IgD-negative memory B cell (primary cell): ENCODE results near the gene PSMA8. TPM values are rescaled to one million over a fixed set of nuclear protein-coding genes. Genes with fewer than 3 reads are reported as not detected.
"Not testable (repeated sequence)": the region's sequence is repeated elsewhere in the genome, so short reads cannot be mapped to it uniquely, and the experiment has no call there.

Experiments
- H3K27ac Mint-ChIP-seq, 3 donors: one replicate each; pipeline ENCODE4 v1.8.0; 2020 to 2022; ENCODE audit warnings: mild to moderate bottlenecking in 3 of 3, mixed read lengths in 3 of 3, moderate library complexity in 1 of 3
- H3K27me3 Mint-ChIP-seq: one replicate; pipeline ENCODE4 v1.8.0; 2021; ENCODE audit warnings: mixed read lengths
- H3K36me3 Mint-ChIP-seq: one replicate; pipeline ENCODE4 v1.8.0; 2020; ENCODE audit warnings: mild to moderate bottlenecking, mixed read lengths
- H3K4me1 Mint-ChIP-seq, 3 donors: one replicate each; pipeline ENCODE4 v1.8.0; 2020 to 2022; ENCODE audit warnings: mixed read lengths in 3 of 3, mild to moderate bottlenecking in 1 of 3
- H3K4me3 Mint-ChIP-seq, 4 donors: one replicate each; pipeline ENCODE4 v1.8.0; 2020 to 2022; ENCODE audit warnings: mild to moderate bottlenecking in 4 of 4, mixed read lengths in 4 of 4, moderate library complexity in 3 of 4
- H3K9me3 Mint-ChIP-seq, 3 donors: one replicate each; pipeline ENCODE4 v1.8.0; 2020 to 2021; ENCODE audit warnings: mixed read lengths in 3 of 3, mild to moderate bottlenecking in 1 of 3
- polyA plus RNA-seq: library from polyadenylated mRNA; unstranded; fragments of 300-500 nt; fragmentation: Illumina TruSeq; gene quantifications from one replicate; pipeline ENCODE4 v1.2.3, GENCODE V29; 2021

The PSMA8 gene
- polyA plus RNA-seq, 1 donor from 2014 or later = 4.1 TPM

DNA sequence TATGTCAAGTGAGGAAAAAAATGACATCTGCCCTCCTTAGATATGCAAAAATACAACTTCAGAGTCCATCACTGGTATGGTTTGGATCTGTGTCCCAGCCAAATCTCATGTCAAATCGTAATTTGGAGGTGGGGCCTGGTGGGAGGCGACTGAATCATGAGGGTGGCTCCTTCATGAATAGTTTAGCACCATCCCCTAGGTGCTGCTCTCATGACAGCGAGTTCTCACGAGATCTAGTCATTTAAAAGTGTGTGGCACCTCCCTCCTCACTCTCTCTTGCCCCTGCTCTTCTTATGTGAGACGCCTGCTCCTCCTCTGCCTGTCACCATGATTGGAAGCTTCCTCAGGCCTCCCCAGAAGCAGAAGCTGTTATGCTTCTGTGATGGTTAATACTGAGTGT lies 5.9 kb upstream of the PSMA8 start:
- Mint-ChIP-seq H3K4me3 (no peak overlapping the region), H3K4me1 (peaks cover 0 to 3% (median 0%) of the 10 kb centered on the region in 3 donors), H3K27ac (no peak overlapping the region)

DNA sequence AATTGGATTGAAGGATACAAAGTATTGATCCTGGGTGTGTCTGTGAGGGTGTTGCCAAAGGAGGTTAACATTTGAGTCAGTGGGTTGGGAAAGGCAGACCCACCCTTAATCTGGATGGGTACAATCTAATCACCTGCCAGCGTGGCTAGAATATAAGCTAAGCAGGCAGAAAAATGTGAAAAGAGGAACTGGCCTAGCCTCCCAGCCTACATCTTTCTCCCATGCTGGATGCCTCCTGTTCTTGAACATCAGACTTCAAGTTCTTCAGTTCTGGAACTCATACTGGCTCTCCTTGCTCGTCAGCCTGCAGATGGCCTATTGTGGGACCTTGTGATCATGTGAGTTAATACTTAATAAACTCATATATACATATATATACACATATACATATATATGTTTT lies 5.5 kb upstream of the PSMA8 start:
- not testable (repeated sequence) for H3K36me3 Mint-ChIP-seq, H3K4me1 Mint-ChIP-seq, H3K27ac Mint-ChIP-seq, H3K27me3 Mint-ChIP-seq, H3K4me3 Mint-ChIP-seq, H3K9me3 Mint-ChIP-seq

More for the DNA sequence above, 5.9 kb upstream of the PSMA8 start:
- H3K36me3 Mint-ChIP-seq = no peaks in the 10 kb centered on the region
- H3K27me3 Mint-ChIP-seq = peaks cover 2% of the 10 kb centered on the region
- peaks cover 2 to 4% (median 3%) of the 10 kb centered on the region in 3 donors for H3K9me3 Mint-ChIP-seq

DNA sequence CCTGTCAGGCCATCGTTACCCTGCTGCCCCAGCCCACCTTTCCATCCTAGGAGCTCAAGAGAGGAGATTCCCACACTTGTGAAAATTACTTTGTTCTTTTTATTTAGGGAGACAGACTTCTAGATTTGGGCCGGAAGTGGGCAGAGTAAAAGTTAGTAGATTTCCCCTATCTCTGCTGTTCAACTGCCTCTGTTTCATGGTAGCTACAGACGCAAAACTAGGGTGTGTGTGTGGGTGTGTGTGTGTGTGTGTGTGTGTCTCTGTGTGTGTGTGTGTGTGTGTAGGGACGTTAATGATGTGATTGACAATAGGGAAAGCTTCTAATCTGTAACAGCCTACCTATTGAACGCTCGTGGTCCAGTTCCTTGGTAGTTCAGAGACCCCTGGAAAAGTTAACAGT lies 438 bp downstream of the PSMA8 start:
- Mint-ChIP-seq H3K4me3 (peak overlapping the region; percentile 81 to 93 (median 87)), H3K4me1 (peaks cover 8 to 11% (median 8%) of the 10 kb centered on the region in 3 donors), H3K36me3 (no peaks in the 10 kb centered on the region), H3K27me3 (no peaks in the 10 kb centered on the region), H3K9me3 (no peaks in the 10 kb centered on the region), H3K27ac (peak overlapping the region in 2 of 3 donors; percentile 22 to 77)

DNA sequence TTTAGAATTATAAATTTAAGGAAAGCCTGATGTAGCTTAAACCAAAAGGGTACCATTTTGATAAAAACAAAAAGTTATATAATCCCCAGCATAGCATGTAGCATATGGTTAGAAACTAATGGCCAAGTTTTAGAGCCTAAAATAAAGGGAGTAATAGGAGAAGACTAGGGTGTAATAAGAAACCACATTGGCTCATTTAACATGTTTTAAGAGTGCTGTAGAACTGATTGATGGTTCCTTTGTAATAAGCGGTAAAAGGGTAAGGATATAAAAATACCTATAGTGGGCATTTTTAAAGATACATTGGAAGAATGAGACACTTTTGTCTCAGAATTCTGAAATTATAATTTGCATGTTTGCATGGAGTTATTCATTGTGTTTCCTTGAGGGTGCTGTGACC lies 1.9 kb downstream of the PSMA8 start:
- H3K4me3 Mint-ChIP-seq = no peak overlapping the region
- H3K4me1 Mint-ChIP-seq = peaks cover 8 to 11% (median 8%) of the 10 kb centered on the region in 3 donors
- no peak overlapping the region for H3K27ac Mint-ChIP-seq
- H3K36me3 Mint-ChIP-seq = no peaks in the 10 kb centered on the region
- no peaks in the 10 kb centered on the region for H3K27me3 Mint-ChIP-seq
- H3K9me3 Mint-ChIP-seq = no peaks in the 10 kb centered on the region

DNA sequence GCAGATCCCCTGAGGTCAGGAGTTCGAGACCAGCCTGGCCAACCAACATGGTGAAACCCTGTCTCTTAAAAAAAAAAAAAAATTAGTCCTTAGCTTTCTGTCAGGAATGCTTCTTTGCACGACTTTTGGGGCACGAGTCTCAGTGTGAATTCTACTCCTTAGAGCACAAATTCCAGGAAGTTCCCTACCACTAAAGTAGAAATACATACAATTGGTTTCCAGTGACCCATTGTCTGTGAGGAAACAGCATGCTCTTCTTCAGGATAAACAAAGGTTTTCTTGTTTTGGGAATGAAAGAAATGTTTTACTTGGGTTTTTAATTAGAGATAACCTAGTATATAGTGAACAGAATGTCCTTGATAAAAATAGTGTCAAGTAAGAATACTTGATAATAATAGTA lies 23.7 kb downstream of the PSMA8 start:
- Mint-ChIP-seq H3K36me3 (no peaks in the 10 kb centered on the region), H3K4me3 (no peak overlapping the region), H3K27me3 (no peaks in the 10 kb centered on the region), H3K27ac (no peak overlapping the region), H3K9me3 (no peaks in the 10 kb centered on the region), H3K4me1 (peaks cover 0 to 6% (median 5%) of the 10 kb centered on the region in 3 donors)

DNA sequence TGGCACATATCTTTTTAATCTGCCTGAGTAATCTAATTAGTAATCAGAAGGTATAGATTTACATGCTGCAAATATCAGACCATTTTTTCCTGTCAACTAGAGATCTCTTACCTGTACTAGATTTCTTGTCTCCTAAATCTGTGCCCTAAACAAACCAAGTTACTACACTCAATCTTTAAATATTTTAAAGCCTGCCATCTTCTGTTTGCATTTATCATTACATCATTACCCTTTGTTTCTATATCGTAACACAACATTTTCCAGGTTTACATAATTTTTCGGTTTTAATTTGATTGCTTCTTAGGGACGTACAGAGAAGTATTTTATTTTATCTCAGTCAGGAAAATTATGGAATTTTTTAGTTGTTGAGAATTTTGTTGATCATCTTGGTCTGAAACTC lies 25.7 kb downstream of the PSMA8 start:
- Mint-ChIP-seq H3K9me3 (no peaks in the 10 kb centered on the region), H3K4me3 (no peak overlapping the region), H3K27me3 (no peaks in the 10 kb centered on the region), H3K27ac (no peak overlapping the region), H3K36me3 (no peaks in the 10 kb centered on the region), H3K4me1 (peaks cover 0 to 6% (median 5%) of the 10 kb centered on the region in 3 donors)

DNA sequence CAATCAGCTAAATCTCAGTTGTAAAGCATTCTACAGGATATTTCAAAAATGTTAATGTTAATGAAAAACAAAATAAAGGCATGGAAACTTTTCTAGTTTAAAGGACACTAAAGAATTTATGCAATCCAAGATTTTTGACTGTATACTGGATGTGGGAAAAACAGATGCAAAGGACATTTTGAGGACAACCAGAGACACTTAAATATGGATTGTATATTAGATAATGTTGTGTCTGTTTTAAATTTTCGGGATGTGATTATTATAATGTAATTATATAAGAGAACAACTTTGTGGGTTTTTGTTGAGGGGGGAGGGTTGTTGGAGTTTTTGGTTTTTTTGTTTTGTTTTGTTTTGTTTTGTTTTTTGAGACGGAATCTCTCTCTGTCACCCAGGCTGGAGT lies 30.9 kb downstream of the PSMA8 start:
- no peaks in the 10 kb centered on the region for H3K36me3 Mint-ChIP-seq
- H3K27me3 Mint-ChIP-seq = no peaks in the 10 kb centered on the region
- peaks cover 0 to 6% (median 5%) of the 10 kb centered on the region in 3 donors for H3K4me1 Mint-ChIP-seq
- H3K4me3 Mint-ChIP-seq = no peak overlapping the region
- no peak overlapping the region for H3K27ac Mint-ChIP-seq
- H3K9me3 Mint-ChIP-seq = no peaks in the 10 kb centered on the region

DNA sequence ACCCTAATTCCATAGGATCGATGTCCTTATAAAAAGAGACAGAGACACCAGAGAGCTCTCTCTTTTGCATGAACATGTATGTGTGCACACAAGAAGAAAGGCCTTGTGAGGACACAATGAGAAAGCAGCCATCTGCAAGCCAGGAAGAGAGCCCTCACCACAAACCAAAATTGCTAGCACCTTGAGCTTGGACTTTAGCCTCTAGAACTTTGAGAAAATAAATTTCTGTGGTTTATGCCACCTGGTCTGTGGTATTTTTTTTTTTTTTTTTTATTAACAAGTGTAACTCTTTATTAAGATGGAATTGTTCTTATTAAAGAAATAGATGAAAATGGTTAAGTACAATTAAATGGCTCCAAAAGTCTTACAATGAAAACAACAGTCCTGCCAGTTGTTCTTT lies 33.9 kb downstream of the PSMA8 start:
- H3K27me3 Mint-ChIP-seq, H3K4me1 Mint-ChIP-seq: not testable (repeated sequence)
- peak overlapping the region in 1 of 4 donors; percentile 54 for H3K4me3 Mint-ChIP-seq

DNA sequence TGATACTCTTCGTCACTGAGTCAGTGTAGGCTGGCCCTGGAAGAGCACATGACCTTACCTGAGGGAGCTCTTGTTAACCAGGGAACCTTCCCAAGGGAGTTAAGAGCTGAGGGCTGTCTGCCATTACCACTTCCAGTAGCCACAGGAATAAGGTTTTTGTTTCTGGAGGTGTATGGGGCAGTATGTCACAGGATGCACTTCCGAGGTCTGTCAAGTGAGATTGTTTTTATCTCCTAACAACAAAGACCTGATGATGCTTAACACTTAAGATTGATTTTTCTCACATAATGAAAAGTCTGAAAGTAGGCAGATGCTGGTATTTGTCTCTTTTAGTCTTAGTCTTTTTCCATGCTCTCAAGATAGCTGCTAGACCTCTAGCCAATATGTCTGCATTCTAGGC lies 41.8 kb downstream of the PSMA8 start:
- no peak overlapping the region for H3K4me3 Mint-ChIP-seq
- H3K27ac Mint-ChIP-seq = no peak overlapping the region
- peaks cover 3% of the 10 kb centered on the region for H3K36me3 Mint-ChIP-seq
- H3K9me3 Mint-ChIP-seq = no peaks in the 10 kb centered on the region
- peaks cover 5 to 12% (median 5%) of the 10 kb centered on the region in 3 donors for H3K4me1 Mint-ChIP-seq
- H3K27me3 Mint-ChIP-seq = no peaks in the 10 kb centered on the region

More for the DNA sequence above, 33.9 kb downstream of the PSMA8 start:
- H3K9me3 Mint-ChIP-seq, H3K27ac Mint-ChIP-seq, H3K36me3 Mint-ChIP-seq: not testable (repeated sequence)

DNA sequence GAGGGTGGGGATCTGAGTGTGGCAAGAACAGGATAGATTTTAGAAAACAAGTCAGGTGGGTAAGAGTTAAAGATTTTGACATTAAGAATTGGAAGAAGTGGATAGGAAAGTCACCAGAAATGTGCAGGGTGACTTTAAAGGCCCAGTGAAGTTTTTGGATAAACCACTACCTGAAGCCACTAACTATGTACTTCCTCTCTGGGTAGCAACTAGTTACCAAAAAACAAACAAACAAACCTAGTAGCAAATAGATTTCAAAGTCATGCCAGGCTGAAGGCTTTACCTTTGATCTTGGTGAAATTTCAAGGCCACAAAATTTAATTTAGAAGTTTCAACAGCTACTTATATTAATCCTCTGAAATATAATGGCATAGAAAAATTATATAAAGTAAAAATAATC lies 42.5 kb downstream of the PSMA8 start:
- Mint-ChIP-seq H3K9me3 (no peaks in the 10 kb centered on the region), H3K4me3 (no peak overlapping the region), H3K36me3 (peaks cover 3% of the 10 kb centered on the region), H3K4me1 (peaks cover 6 to 17% (median 10%) of the 10 kb centered on the region in 3 donors), H3K27ac (no peak overlapping the region), H3K27me3 (no peaks in the 10 kb centered on the region)

DNA sequence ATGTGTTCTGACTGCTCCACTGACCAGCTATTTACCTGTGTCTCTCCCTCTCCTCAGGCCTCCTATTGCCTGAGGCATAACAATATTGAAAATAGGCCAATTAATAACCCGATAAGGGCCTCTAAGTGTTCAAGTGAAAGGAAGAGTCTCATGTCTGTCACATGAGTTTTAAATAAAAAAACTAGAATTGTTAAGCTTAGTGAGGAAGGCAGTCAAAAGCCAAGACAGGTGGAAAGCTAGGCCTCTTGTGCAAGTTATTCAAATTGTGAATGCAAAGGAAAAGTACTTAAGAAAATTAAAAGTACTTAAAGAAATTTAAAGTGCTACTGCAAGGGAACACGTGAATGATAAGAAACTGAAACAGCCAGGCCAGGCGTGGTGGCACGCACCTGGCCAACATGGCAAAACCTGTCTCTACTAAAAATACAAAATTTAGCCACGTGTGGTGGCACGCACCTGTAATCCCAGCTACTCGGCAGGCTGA lies 47.7 kb downstream of the PSMA8 start:
- peaks cover 3% of the 10 kb centered on the region for H3K36me3 Mint-ChIP-seq
- no peaks in the 10 kb centered on the region for H3K27me3 Mint-ChIP-seq
- H3K27ac Mint-ChIP-seq = peak overlapping the region; percentile 12 to 80 (median 78)
- H3K4me3 Mint-ChIP-seq = peak overlapping the region in 3 of 4 donors; percentile 61 to 83 (median 83)
- no peaks in the 10 kb centered on the region for H3K9me3 Mint-ChIP-seq
- peaks cover 10 to 23% (median 18%) of the 10 kb centered on the region in 3 donors for H3K4me1 Mint-ChIP-seq

DNA sequence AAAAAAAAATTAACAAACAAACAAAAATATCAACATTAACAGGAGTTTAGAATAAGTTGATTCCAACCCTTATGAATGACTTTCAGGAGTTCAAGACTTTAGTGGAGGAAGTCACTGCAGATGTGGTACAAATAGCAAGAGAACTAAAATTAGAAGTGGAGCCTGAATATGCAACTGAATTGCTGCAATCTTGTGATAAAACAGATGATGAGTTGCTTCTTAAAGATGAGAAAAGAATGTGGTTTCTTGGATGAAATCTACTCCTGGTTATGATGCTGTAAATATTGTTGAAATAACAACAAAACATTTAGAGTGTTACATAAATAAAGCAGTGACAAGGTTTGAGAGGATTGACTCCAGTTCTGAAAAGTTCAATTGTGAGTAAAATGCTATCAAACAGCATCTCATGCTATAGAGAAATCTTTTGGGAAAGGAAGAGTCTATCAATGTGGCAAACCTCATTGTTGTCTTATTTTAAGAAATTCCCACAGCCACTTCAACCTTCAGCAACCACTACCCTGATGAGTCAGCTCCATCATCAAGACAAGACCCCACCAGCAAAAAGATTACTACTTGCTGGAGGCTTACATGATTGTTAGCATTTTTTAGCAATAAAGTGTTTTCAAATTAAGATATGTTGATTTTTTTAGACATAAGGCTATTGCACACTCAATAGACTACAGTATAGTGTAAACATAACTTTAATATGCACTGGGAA lies 49.9 kb downstream of the PSMA8 start:
- peaks cover 18 to 23% (median 21%) of the 10 kb centered on the region in 3 donors for H3K4me1 Mint-ChIP-seq
- peaks cover 3% of the 10 kb centered on the region for H3K36me3 Mint-ChIP-seq
- no peaks in the 10 kb centered on the region for H3K9me3 Mint-ChIP-seq
- H3K4me3 Mint-ChIP-seq = no peak overlapping the region
- H3K27me3 Mint-ChIP-seq = no peaks in the 10 kb centered on the region
- H3K27ac Mint-ChIP-seq = no peak overlapping the region

DNA sequence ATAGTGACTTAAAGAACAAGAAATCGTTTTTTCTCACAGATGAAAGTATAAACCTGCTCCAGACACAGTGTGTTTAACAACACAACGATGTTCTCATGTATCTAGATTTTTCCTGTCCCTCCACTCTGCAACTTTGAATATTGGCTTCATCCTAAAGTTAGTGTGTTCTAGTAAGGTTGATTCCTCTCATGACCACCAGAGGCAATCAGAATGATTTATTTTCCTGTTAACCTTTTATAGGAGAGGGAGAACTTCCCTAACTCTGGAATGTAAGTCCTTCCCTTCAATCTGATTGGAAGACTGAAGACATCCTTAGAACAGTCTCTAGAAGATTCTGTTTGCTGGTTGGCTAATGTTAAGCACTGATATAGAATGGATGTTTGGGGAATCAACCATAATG lies 51.6 kb downstream of the PSMA8 start:
- Mint-ChIP-seq H3K4me1 (peaks cover 27 to 35% (median 28%) of the 10 kb centered on the region in 3 donors), H3K9me3 (no peaks in the 10 kb centered on the region), H3K36me3 (no peaks in the 10 kb centered on the region), H3K27me3 (no peaks in the 10 kb centered on the region), H3K4me3 (no peak overlapping the region), H3K27ac (no peak overlapping the region)

DNA sequence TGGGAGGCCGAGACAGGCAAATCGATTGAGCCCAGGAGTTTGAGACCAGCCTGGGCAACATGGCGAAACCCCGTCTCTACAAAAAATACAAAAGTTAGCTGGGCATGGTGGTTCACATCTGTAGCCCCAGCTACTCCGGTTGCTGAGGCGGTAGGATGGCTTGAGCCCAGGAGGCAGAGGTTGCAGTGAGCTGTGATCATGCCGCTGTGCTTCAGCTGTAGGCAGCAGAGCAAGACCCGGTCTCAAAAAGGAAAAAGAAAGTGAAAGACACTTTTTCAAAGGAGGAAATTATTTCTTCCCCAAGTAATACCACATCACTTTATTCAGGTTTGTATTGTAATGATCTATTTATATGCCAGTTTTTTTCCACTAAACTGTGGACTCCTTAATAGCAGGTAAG lies 56.8 kb downstream of the PSMA8 start:
- no peaks in the 10 kb centered on the region for H3K9me3 Mint-ChIP-seq

DNA sequence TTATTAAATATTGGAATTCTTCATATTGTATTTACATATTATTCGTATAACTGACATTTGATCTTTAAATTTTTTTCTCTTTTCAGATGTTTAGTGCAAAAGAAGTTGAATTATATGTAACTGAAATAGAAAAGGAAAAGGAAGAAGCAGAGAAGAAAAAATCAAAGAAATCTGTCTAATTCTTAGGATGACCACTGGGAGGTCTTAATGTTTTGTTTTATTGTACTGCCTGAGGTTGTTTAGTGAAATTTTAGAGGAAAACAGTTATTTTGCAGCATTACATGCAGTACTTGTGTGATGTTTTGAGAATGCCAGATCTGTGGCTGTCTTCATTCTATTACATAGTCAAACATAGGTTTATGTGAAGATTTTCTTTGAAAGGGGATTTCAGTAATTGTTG lies 58.6 kb downstream of the PSMA8 start:
- H3K4me1 Mint-ChIP-seq = peaks cover 27 to 38% (median 29%) of the 10 kb centered on the region in 3 donors
- no peaks in the 10 kb centered on the region for H3K36me3 Mint-ChIP-seq
- H3K27me3 Mint-ChIP-seq = no peaks in the 10 kb centered on the region
- peak overlapping the region in 1 of 4 donors; percentile 24 for H3K4me3 Mint-ChIP-seq
- peak overlapping the region in 1 of 3 donors; percentile 87 for H3K27ac Mint-ChIP-seq
- H3K9me3 Mint-ChIP-seq = no peaks in the 10 kb centered on the region

More for the DNA sequence above, 56.8 kb downstream of the PSMA8 start:
- H3K4me3 Mint-ChIP-seq = peak overlapping the region; percentile 35 to 89 (median 45)
- peak overlapping the region; percentile 84 to 91 (median 87) for H3K27ac Mint-ChIP-seq
- H3K36me3 Mint-ChIP-seq = no peaks in the 10 kb centered on the region
- no peaks in the 10 kb centered on the region for H3K27me3 Mint-ChIP-seq
- peaks cover 27 to 38% (median 29%) of the 10 kb centered on the region in 3 donors for H3K4me1 Mint-ChIP-seq

DNA sequence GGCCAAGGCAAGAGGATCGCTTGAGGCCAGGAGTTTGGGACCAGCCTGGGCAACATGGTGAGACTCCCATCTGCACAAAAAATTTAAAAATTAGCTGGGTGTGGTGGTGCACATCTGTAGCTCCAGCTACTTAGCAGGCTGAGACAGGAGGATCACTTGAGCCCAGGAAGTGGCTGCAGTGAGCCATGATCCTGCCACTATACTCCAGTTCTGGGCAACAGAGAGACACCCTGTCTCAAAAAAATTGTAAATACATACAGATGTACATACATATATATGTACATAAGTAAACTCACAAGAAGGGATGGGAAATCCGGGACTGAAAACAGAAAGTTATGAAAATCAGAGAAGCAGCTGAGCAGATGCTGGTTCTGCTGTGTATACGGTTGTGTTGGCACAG lies 62.9 kb downstream of the PSMA8 start:
- Mint-ChIP-seq H3K4me1 (peaks cover 8 to 11% (median 10%) of the 10 kb centered on the region in 3 donors), H3K27me3 (no peaks in the 10 kb centered on the region), H3K36me3 (no peaks in the 10 kb centered on the region), H3K9me3 (no peaks in the 10 kb centered on the region), H3K27ac (peak overlapping the region in 2 of 3 donors; percentile 58 to 78), H3K4me3 (no peak overlapping the region)
